ENCODE results near the gene HTR6.

GRCh38 chr1:19687414-19687813 is 22.7 kb downstream of the HTR6 start:
- TF ChIP-seq CTCF (IDR thresholded peaks at IDR 0.05) (no peak), POLR2A (IDR thresholded peaks at IDR 0.05) (no peak)
